ENCODE measurements around the gene OR2A42. TPM values are rescaled to one million over a fixed set of nuclear protein-coding genes. Genes with fewer than 3 reads are reported as not detected.
"Not testable (repeated sequence)": the region's sequence is repeated elsewhere in the genome, so short reads cannot be mapped to it uniquely, and the experiment has no call there.

OR2A42 gene
- total RNA-seq, 2 donors from 2014 or later = not detected

DNA sequence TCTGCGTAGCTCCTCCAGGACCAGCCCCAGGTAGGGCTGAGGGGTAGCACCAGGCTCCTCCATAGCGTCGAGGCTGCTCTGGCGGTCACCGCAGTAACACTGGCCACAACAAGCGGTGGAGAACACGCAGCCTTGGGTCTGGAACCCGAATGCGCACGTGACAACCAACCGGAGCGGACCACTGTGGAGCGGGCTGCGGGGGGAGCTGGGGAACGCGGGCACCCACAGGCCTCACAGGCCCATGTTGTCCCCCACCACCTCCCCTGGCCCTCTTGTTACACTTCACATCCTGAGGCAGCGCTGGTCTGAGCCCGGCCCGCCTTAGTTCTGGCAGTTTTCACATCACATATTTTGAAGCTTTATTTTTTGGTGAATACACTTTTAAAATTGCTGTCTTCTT is 29.8 kb upstream of the OR2A42 start, which contains the start of gene CTAGE8:
Gene CTAGE8 (minus strand): TSS at position 101 of the 400 bp plus-strand sequence. CDS start 38 bp downstream, at position 63.
- H3K27ac ChIP-seq (ENCODE audit: low read depth, low read length); H3K27ac Mint-ChIP-seq; H3K27me3 Mint-ChIP-seq (ENCODE audit: insufficient read depth); H3K27me3 ChIP-seq (ENCODE audit: control insufficient read depth, insufficient read depth, low read length, poor library complexity, severe bottlenecking); H3K4me1 Mint-ChIP-seq; DNase-seq; H3K9me3 Mint-ChIP-seq; H3K4me3 ChIP-seq (ENCODE audit: low read length); H3K4me3 Mint-ChIP-seq; H3K4me1 ChIP-seq (ENCODE audit: control insufficient read depth, insufficient read depth, low read length); H3K36me3 ChIP-seq (ENCODE audit: control insufficient read depth, insufficient read depth, low read length); H3K9me3 ChIP-seq (ENCODE audit: control insufficient read depth, low read length); H3K9ac ChIP-seq (ENCODE audit: extremely low read depth, low read length, poor library complexity, severe bottlenecking); H3K36me3 Mint-ChIP-seq (ENCODE audit: low read depth): not testable (repeated sequence)
- WGBS, 2 experiments (ENCODE audit: insufficient coverage in 1 of 2, insufficient read length in 1 of 2) = no CpG with 5 or more reads among the region's 19 CpGs

- WGBS, 2 experiments (ENCODE audit: insufficient coverage in 1 of 2, insufficient read length in 1 of 2) = 98% methylated on average over 4 of the region's 7 CpGs; no CpG with 5 or more reads in 1 of the 2 experiments
- DNase-seq; H3K36me3 ChIP-seq (ENCODE audit: control insufficient read depth, insufficient read depth, low read length); H3K4me3 Mint-ChIP-seq; H3K4me1 ChIP-seq (ENCODE audit: control insufficient read depth, insufficient read depth, low read length); H3K9me3 Mint-ChIP-seq; H3K9ac ChIP-seq (ENCODE audit: extremely low read depth, low read length, poor library complexity, severe bottlenecking); H3K4me3 ChIP-seq (ENCODE audit: low read length); H3K27ac ChIP-seq (ENCODE audit: low read depth, low read length); H3K27ac Mint-ChIP-seq; H3K36me3 Mint-ChIP-seq (ENCODE audit: low read depth); H3K27me3 ChIP-seq (ENCODE audit: control insufficient read depth, insufficient read depth, low read length, poor library complexity, severe bottlenecking); H3K27me3 Mint-ChIP-seq (ENCODE audit: insufficient read depth); H3K4me1 Mint-ChIP-seq; H3K9me3 ChIP-seq (ENCODE audit: control insufficient read depth, low read length): not testable (repeated sequence)
Measured at GRCh38 chr7:144264692-144265091, 25.3 kb upstream of the OR2A42 start, which contains the start of gene OR2A7. TSS of gene OR2A7 (minus strand) at chr7:144264792. CDS start at chr7:144259628, 5,164 bp downstream.

GRCh38 chr7:144262128-144262527 is 22.7 kb upstream of the OR2A42 start:
- not testable (repeated sequence) for H3K27ac Mint-ChIP-seq; H3K9me3 ChIP-seq (ENCODE audit: control insufficient read depth, low read length); H3K36me3 ChIP-seq (ENCODE audit: control insufficient read depth, insufficient read depth, low read length); H3K4me1 ChIP-seq (ENCODE audit: control insufficient read depth, insufficient read depth, low read length); H3K27ac ChIP-seq (ENCODE audit: low read depth, low read length); H3K27me3 ChIP-seq (ENCODE audit: control insufficient read depth, insufficient read depth, low read length, poor library complexity, severe bottlenecking); H3K4me3 ChIP-seq (ENCODE audit: low read length); H3K4me3 Mint-ChIP-seq; H3K9me3 Mint-ChIP-seq; H3K9ac ChIP-seq (ENCODE audit: extremely low read depth, low read length, poor library complexity, severe bottlenecking); DNase-seq; H3K4me1 Mint-ChIP-seq; H3K36me3 Mint-ChIP-seq (ENCODE audit: low read depth); H3K27me3 Mint-ChIP-seq (ENCODE audit: insufficient read depth)
- WGBS, 2 experiments (ENCODE audit: insufficient coverage in 1 of 2, insufficient read length in 1 of 2) = no CpG with 5 or more reads among the region's 2 CpGs

GRCh38 chr7:144259067-144259466 is 19.7 kb upstream of the OR2A42 start:
- not testable (repeated sequence) for H3K4me3 ChIP-seq (ENCODE audit: low read length); H3K4me3 Mint-ChIP-seq; H3K27ac ChIP-seq (ENCODE audit: low read depth, low read length); DNase-seq; H3K9ac ChIP-seq (ENCODE audit: extremely low read depth, low read length, poor library complexity, severe bottlenecking); H3K27me3 Mint-ChIP-seq (ENCODE audit: insufficient read depth); H3K4me1 ChIP-seq (ENCODE audit: control insufficient read depth, insufficient read depth, low read length); H3K9me3 ChIP-seq (ENCODE audit: control insufficient read depth, low read length); H3K27me3 ChIP-seq (ENCODE audit: control insufficient read depth, insufficient read depth, low read length, poor library complexity, severe bottlenecking); H3K9me3 Mint-ChIP-seq; H3K27ac Mint-ChIP-seq; H3K36me3 ChIP-seq (ENCODE audit: control insufficient read depth, insufficient read depth, low read length); H3K36me3 Mint-ChIP-seq (ENCODE audit: low read depth)
- peaks cover 13% of the 10 kb centered on the region for H3K4me1 Mint-ChIP-seq
- no CpG with 5 or more reads among the region's 14 CpGs for WGBS, 2 experiments (ENCODE audit: insufficient coverage in 1 of 2, insufficient read length in 1 of 2)

- peak; percentile 68 for DNase-seq
- H3K4me3 Mint-ChIP-seq = no peak overlapping the region
- no peak overlapping the region for H3K4me3 ChIP-seq (ENCODE audit: low read length)
- 85 to 100% methylated on average over 1 to 3 of the region's 3 CpGs for WGBS, 2 experiments (ENCODE audit: insufficient coverage in 1 of 2, insufficient read length in 1 of 2)
- no peaks in the 10 kb centered on the region for H3K9me3 ChIP-seq (ENCODE audit: control insufficient read depth, low read length)
- no peaks in the 10 kb centered on the region for H3K36me3 ChIP-seq (ENCODE audit: control insufficient read depth, insufficient read depth, low read length)
- TF ChIP-seq, protein P1, sequence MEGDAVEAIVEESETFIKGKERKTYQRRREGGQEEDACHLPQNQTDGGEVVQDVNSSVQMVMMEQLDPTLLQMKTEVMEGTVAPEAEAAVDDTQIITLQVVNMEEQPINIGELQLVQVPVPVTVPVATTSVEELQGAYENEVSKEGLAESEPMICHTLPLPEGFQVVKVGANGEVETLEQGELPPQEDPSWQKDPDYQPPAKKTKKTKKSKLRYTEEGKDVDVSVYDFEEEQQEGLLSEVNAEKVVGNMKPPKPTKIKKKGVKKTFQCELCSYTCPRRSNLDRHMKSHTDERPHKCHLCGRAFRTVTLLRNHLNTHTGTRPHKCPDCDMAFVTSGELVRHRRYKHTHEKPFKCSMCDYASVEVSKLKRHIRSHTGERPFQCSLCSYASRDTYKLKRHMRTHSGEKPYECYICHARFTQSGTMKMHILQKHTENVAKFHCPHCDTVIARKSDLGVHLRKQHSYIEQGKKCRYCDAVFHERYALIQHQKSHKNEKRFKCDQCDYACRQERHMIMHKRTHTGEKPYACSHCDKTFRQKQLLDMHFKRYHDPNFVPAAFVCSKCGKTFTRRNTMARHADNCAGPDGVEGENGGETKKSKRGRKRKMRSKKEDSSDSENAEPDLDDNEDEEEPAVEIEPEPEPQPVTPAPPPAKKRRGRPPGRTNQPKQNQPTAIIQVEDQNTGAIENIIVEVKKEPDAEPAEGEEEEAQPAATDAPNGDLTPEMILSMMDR (conservative IDR thresholded peaks at IDR 0.05) = no peak
- no peaks in the 10 kb centered on the region for H3K4me1 ChIP-seq (ENCODE audit: control insufficient read depth, insufficient read depth, low read length)
- no peak overlapping the region for H3K27ac ChIP-seq (ENCODE audit: low read depth, low read length)
- no peaks in the 10 kb centered on the region for H3K27me3 Mint-ChIP-seq (ENCODE audit: insufficient read depth)
- no peaks in the 10 kb centered on the region for H3K9me3 Mint-ChIP-seq
- H3K4me1 Mint-ChIP-seq = peaks cover 13% of the 10 kb centered on the region
- no peak overlapping the region for H3K9ac ChIP-seq (ENCODE audit: extremely low read depth, low read length, poor library complexity, severe bottlenecking)
- H3K36me3 Mint-ChIP-seq (ENCODE audit: low read depth) = no peaks in the 10 kb centered on the region
- H3K27me3 ChIP-seq (ENCODE audit: control insufficient read depth, insufficient read depth, low read length, poor library complexity, severe bottlenecking) = no peaks in the 10 kb centered on the region
- H3K27ac Mint-ChIP-seq = peak overlapping the region; percentile 76
Measured at GRCh38 chr7:144256112-144256511, 16.7 kb upstream of the OR2A42 start.

Measured in endodermal cell (in vitro differentiated cells).